ENCODE data around the gene RAB17. TPM values are rescaled to one million over a fixed set of nuclear protein-coding genes. Genes with fewer than 3 reads are reported as not detected.

The RAB17 gene
- total and polyA plus RNA-seq, 10 donors = 0.24 to 2.2 (median 0.67) TPM; not detected in 3

DNA sequence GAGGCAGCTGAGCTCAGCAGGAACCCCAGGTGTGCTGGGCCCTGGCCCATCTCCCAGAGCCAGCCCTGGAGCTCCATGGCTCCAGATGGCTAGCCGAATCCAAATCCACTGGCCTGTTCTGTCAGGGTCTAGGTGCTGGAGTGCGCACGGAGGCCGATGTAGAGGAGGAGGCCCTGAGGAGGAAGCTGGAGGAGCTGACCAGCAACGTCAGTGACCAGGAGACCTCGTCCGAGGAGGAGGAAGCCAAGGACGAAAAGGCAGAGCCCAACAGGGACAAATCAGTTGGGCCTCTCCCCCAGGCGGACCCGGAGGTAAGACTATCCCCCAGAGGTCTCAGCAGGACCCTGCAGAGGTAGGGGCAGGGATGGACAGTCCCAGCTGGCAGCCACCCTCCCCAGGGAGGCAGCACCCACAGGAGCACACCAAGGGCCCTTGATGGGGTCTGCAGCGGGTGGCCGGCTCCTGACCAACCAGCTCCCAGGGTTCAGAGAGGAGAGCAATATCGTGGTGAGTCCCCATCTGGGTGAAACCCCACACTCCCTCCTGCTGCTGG lies 50.2 kb downstream of the RAB17 start:
- Histone ChIP-seq H3K4me1 (peaks cover 0 to 16% (median 3%) of the 10 kb centered on the region in 6 donors), H3K27me3 (replicated peaks in 1 of 7) (peaks cover 0 to 31% (median 0%) of the 10 kb centered on the region in 7 donors), H3K9me3 (no peaks in the 10 kb centered on the region), H3K36me3 (no peaks in the 10 kb centered on the region), H3K4me3 (no peak overlapping the region), H3K27ac (no peak overlapping the region)
- TF ChIP-seq, protein P1, sequence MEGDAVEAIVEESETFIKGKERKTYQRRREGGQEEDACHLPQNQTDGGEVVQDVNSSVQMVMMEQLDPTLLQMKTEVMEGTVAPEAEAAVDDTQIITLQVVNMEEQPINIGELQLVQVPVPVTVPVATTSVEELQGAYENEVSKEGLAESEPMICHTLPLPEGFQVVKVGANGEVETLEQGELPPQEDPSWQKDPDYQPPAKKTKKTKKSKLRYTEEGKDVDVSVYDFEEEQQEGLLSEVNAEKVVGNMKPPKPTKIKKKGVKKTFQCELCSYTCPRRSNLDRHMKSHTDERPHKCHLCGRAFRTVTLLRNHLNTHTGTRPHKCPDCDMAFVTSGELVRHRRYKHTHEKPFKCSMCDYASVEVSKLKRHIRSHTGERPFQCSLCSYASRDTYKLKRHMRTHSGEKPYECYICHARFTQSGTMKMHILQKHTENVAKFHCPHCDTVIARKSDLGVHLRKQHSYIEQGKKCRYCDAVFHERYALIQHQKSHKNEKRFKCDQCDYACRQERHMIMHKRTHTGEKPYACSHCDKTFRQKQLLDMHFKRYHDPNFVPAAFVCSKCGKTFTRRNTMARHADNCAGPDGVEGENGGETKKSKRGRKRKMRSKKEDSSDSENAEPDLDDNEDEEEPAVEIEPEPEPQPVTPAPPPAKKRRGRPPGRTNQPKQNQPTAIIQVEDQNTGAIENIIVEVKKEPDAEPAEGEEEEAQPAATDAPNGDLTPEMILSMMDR (IDR thresholded peaks at IDR 0.05 in 8 of 11, conservative IDR thresholded peaks at IDR 0.05 in 3 of 11) = no peak
- TF ChIP-seq POLR2A (IDR thresholded peaks at IDR 0.05) = no peak
- TF ChIP-seq POLR2AphosphoS5 (IDR thresholded peaks at IDR 0.05) = no peak
- intact Hi-C loops (cut with DNase I; ENCODE audit: low total_unique reads) = no loop called here
- DNase-seq = peak; percentile 63
- 77 to 88% (median 83%) methylated on average over 11 to 13 of the region's 13 CpGs for WGBS, 5 donors

DNA sequence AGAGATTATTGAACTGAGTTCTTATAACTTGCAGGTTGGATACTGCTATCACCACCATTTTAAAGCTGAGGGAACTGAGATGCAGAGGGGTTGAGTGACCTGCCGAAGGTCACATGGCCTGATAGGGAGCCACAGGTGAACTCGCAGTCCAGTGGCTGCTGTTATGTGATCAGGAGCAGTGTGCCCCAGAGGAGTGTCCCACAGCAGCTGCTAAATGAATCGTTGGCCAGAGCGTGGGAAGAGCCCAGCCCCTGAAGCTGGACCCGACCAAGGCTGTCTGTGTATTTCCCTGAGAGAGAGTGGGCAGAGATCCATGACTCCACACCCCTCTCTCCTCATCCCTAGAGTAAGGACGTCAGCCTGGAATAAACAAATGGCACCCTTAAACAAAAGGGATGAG lies 50.9 kb downstream of the RAB17 start:
- no peak overlapping the region for H3K27ac ChIP-seq
- 69 to 81% (median 74%) methylated on average over 6 of the region's 6 CpGs for WGBS, 5 donors

DNA sequence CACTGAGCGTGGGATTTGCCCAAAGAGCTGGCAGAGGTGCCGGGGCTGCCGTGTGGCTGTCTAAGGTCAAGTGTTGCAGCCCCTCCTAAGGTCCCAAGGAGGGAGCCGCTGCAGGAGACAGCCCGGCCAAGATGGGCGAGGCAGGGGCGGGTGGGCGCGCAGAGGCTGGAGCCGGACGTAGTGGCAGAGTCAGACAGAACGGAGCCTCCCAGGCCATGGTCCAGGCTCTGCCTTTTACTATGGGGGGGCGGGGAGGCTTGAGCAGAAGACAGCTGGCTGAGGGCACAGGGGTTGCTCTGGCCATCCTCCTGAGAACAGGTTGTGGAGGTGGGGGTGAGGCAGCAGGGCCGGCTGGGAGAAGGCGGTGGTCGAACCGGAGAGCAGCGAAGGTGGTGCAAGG lies 51.6 kb downstream of the RAB17 start:
- no peak for TF ChIP-seq POLR2A (IDR thresholded peaks at IDR 0.05)
- Histone ChIP-seq H3K27ac (no peak overlapping the region), H3K4me3 (no peak overlapping the region), H3K4me1 (peaks cover 0 to 16% (median 3%) of the 10 kb centered on the region in 6 donors), H3K9me3 (no peaks in the 10 kb centered on the region), H3K27me3 (replicated peaks in 1 of 7) (peaks cover 0 to 30% (median 0%) of the 10 kb centered on the region in 7 donors), H3K36me3 (no peaks in the 10 kb centered on the region)
- intact Hi-C loops (cut with DNase I; ENCODE audit: low total_unique reads) = no loop called here
- 88 to 94% (median 92%) methylated on average over 18 of the region's 18 CpGs for WGBS, 5 donors
- DNase-seq = peak; percentile 68

More for the DNA sequence above, 50.9 kb downstream of the RAB17 start:
- Histone ChIP-seq H3K27me3 (replicated peaks in 1 of 7) (peaks cover 0 to 30% (median 0%) of the 10 kb centered on the region in 7 donors), H3K36me3 (no peaks in the 10 kb centered on the region), H3K4me3 (no peak overlapping the region), H3K9me3 (no peaks in the 10 kb centered on the region), H3K4me1 (peaks cover 0 to 16% (median 3%) of the 10 kb centered on the region in 6 donors)
- intact Hi-C loops (cut with DNase I; ENCODE audit: low total_unique reads) = no loop called here
- TF ChIP-seq POLR2AphosphoS5 (IDR thresholded peaks at IDR 0.05) = no peak
- TF ChIP-seq, protein P1 (IDR thresholded peaks at IDR 0.05 in 8 of 11, conservative IDR thresholded peaks at IDR 0.05 in 3 of 11) = no peak
- TF ChIP-seq POLR2A (IDR thresholded peaks at IDR 0.05) = no peak
- DNase-seq = peak; percentile 25

DNA sequence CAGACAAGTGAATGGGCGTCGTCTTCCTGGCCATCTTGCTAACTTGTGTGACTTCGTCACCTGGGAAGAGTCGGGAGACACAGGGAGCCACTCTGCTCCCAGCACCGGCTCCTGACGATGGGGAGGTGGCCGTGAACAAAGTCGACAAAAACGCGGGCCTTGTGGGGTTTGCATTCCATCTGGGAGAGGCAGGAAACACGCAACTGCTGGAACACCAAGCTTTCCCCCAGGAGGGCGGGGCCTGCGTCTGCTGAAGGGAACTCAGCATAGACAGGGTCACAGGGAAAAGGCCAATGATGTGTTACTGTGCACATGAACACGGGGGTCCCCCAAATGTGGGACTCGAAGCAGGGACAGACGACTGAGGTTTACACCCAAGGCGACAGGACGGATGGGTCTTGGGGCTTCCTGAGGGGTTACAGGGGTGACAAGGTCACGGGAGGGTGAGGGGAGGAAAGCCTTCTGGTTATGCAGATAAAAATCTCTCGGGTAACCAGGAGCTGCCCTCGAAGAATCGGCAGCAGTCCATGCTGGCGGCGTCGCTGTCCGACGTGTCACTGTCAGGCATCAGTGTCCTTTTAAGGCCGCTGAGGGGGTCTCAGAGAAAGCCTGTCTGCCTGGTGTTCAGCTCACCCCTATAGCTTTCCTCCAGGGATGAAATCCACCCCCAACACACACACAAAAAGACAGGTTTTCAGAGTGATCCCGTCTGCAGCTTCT lies 52.4 kb downstream of the RAB17 start:
- H3K9me3 ChIP-seq = no peaks in the 10 kb centered on the region
- TF ChIP-seq POLR2AphosphoS5 (IDR thresholded peaks at IDR 0.05) (no peak), POLR2A (IDR thresholded peaks at IDR 0.05) (no peak)
- TF ChIP-seq, protein P1 (IDR thresholded peaks at IDR 0.05 in 8 of 11, conservative IDR thresholded peaks at IDR 0.05 in 3 of 11) = no peak
- no peak overlapping the region for H3K4me3 ChIP-seq
- H3K4me1 ChIP-seq = peaks cover 0 to 16% (median 3%) of the 10 kb centered on the region in 6 donors
- intact Hi-C loops (cut with DNase I; ENCODE audit: low total_unique reads) = no loop called here
- no peaks in the 10 kb centered on the region for H3K36me3 ChIP-seq
- WGBS, 5 donors = 71 to 79% (median 75%) methylated on average over 28 to 29 of the region's 29 CpGs
- H3K27me3 ChIP-seq (replicated peaks in 1 of 7) = peaks cover 0 to 30% (median 0%) of the 10 kb centered on the region in 7 donors
- no peak overlapping the region for H3K27ac ChIP-seq
- DNase-seq = peak; percentile 69

All from spleen (tissue), 11 donors.